Muscle layer of colon (tissue), 2 donors: Measurements from ENCODE around the gene AGBL1.

ENCODE experiments used
- H3K27ac ChIP-seq: one replicate; pipeline ENCODE4 v1.7.0; 2013; ENCODE audit warnings: low read depth, mild to moderate bottlenecking, low read length, moderate library complexity
- H3K27me3 ChIP-seq, 2 donors: one replicate each; pipeline ENCODE4 v1.7.0; 2013; ENCODE audit warnings: low read length in 2 of 2, mild to moderate bottlenecking in 2 of 2; ENCODE audit not compliant: insufficient read depth in 2 of 2, control insufficient read depth in 1 of 2
- H3K36me3 ChIP-seq: one replicate; pipeline ENCODE4 v1.7.0; 2013; ENCODE audit warnings: mild to moderate bottlenecking, low read length; ENCODE audit not compliant: insufficient read depth
- H3K4me1 ChIP-seq: one replicate; pipeline ENCODE4 v1.7.0; 2013; ENCODE audit warnings: mild to moderate bottlenecking, low read length; ENCODE audit not compliant: insufficient read depth
- H3K4me3 ChIP-seq, 2 donors: one replicate each; pipeline ENCODE4 v1.7.0; 2013; ENCODE audit warnings: low read length in 2 of 2, low read depth in 1 of 2, mild to moderate bottlenecking in 1 of 2, moderate library complexity in 1 of 2
- H3K9ac ChIP-seq: one replicate; pipeline ENCODE4 v1.7.0; 2013; ENCODE audit warnings: low read length
- H3K9me3 ChIP-seq: one replicate; pipeline ENCODE4 v1.7.0; 2013; ENCODE audit warnings: mild to moderate bottlenecking, low read length
- donor health status: abdominal sarcoma.
- donor health status: Adenocarcinoma of cecum.

The AGBL1 gene

DNA sequence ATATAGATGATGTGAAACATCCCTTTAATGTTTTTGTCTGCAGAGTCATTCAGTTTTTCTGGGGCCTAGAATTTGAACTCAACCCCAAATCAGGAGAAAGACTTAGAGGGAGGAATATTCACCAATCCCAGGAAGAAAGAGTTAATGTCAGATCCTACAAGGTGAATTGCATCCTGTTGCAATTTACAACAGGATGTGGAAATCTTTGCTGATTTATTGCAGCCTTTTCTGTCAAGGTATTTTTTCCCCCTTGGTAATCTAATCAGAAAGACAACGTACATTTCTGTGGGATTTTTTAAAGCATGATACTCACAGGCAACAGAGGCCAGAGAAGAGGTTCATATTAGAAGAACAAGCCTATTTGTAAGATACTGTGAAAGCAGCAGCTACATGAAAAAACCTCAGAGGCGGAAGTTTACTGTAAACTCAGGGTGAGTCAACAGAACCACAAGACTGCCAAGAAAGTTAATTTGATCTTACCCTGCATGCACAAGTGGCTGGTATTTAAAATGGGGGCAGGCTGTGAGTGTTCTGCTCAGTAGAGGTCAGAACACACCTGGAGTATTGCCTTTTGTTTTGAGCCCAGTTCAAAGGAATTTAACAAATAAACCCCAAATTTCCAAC is 531.9 kb downstream of the AGBL1 start:
- H3K4me3 ChIP-seq: no peak overlapping the region
- no peak overlapping the region for H3K9ac ChIP-seq
- no peaks in the 10 kb centered on the region for H3K27me3 ChIP-seq
- no peaks in the 10 kb centered on the region for H3K9me3 ChIP-seq
- H3K4me1 ChIP-seq: no peaks in the 10 kb centered on the region
- H3K27ac ChIP-seq: no peak overlapping the region
- H3K36me3 ChIP-seq: no peaks in the 10 kb centered on the region

- H3K27ac ChIP-seq: no peak overlapping the region
Measured at GRCh38 chr15:86615411-86615810, 535.7 kb downstream of the AGBL1 start.

DNA sequence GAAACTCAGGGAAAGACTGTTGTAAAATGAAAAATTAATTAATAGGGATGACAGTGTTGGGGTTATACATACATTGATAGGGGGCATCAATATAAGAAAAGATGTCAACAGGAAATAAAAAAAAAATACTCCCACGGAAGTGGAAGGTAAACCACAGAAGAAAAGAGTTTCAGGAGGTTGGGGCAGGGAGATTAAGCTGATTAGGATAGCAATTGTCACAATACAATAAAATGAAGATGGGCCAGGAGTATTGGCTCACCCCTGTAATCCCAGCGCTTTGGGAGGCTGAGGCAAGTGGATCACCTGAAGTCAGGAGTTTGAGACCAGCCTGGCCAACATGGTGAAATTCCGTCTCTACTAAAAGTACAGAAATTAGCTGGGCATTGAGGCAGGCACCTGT is 536.1 kb downstream of the AGBL1 start:
- H3K4me1 ChIP-seq: no peaks in the 10 kb centered on the region

More at GRCh38 chr15:86615411-86615810, 535.7 kb downstream of the AGBL1 start:
- H3K9me3 ChIP-seq: no peaks in the 10 kb centered on the region
- H3K9ac ChIP-seq: no peak overlapping the region
- H3K4me1 ChIP-seq: no peaks in the 10 kb centered on the region
- H3K4me3 ChIP-seq: no peak overlapping the region
- no peaks in the 10 kb centered on the region for H3K27me3 ChIP-seq
- H3K36me3 ChIP-seq: no peaks in the 10 kb centered on the region

GRCh38 chr15:86616771-86617170 is 537.1 kb downstream of the AGBL1 start:
- Histone ChIP-seq H3K9me3 (no peaks in the 10 kb centered on the region), H3K27ac (no peak overlapping the region), H3K27me3 (no peaks in the 10 kb centered on the region), H3K4me1 (no peaks in the 10 kb centered on the region), H3K9ac (no peak overlapping the region), H3K36me3 (no peaks in the 10 kb centered on the region), H3K4me3 (no peak overlapping the region)

More for the DNA sequence above, 536.1 kb downstream of the AGBL1 start:
- H3K36me3 ChIP-seq: no peaks in the 10 kb centered on the region
- H3K27ac ChIP-seq: no peak overlapping the region
- no peaks in the 10 kb centered on the region for H3K9me3 ChIP-seq
- H3K27me3 ChIP-seq: no peaks in the 10 kb centered on the region
- no peak overlapping the region for H3K4me3 ChIP-seq
- no peak overlapping the region for H3K9ac ChIP-seq

- Histone ChIP-seq H3K9ac (no peak overlapping the region), H3K4me3 (no peak overlapping the region), H3K9me3 (no peaks in the 10 kb centered on the region), H3K27me3 (no peaks in the 10 kb centered on the region), H3K36me3 (no peaks in the 10 kb centered on the region), H3K27ac (no peak overlapping the region), H3K4me1 (no peaks in the 10 kb centered on the region)
Measured at GRCh38 chr15:86620157-86620556, 540.5 kb downstream of the AGBL1 start.

DNA sequence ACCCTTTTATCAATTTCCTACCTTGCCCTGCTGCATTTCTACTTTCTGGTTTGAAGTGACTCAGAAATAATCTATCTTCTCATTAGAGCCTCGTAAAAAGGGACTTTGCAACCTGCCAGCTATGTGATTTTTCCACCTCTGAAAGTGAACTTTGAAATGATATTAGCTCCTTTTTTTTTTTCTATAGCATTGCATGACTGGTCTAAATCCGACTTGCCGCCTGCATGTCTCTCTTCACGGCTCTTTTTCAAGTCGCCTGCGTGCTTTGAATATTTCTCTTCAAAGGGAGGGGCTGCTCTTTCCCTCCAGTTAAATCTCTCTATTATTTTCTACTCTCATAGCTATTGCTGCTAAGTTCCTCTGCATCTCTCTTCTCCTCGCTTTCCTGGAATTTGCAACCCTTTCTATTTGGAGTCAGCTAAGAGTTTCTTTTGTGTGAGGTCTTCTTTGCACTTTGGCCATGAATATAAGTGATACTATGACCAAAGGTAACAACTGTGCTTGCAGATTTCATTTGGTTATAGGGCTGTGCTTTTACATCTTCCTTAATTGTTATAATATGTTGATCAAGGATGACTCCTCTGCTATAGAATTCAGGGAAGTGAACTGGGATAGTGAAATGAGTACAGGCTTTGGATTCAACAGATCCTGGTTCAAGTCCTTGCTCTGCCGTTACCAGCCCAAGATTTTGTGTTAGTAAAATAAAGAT is 541.1 kb downstream of the AGBL1 start:
- no peaks in the 10 kb centered on the region for H3K36me3 ChIP-seq
- H3K9ac ChIP-seq: no peak overlapping the region
- no peaks in the 10 kb centered on the region for H3K27me3 ChIP-seq
- no peak overlapping the region for H3K4me3 ChIP-seq
- H3K9me3 ChIP-seq: no peaks in the 10 kb centered on the region
- no peak overlapping the region for H3K27ac ChIP-seq
- H3K4me1 ChIP-seq: no peaks in the 10 kb centered on the region

DNA sequence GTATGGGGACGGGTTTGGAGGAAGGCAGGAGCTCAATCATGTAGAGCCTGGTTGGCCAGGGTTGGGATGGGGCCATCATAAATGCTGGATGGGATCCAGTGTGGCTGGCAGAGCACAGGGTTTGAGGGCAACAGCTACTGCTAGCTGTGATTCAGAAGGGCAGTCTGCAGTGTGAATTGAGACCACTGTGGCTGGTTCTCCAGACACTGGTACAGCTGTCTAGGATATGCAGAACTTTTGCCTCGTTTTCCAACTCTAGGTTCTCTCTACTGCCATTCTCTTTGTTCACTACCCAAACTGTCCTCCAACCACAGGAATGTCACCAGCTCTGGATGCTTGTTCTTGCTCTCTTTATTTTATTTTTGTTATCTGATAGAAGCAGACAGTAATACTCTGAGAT is 543.6 kb downstream of the AGBL1 start:
- H3K36me3 ChIP-seq: no peaks in the 10 kb centered on the region
- H3K9me3 ChIP-seq: no peaks in the 10 kb centered on the region
- no peak overlapping the region for H3K4me3 ChIP-seq
- H3K27ac ChIP-seq: no peak overlapping the region
- no peaks in the 10 kb centered on the region for H3K4me1 ChIP-seq
- no peak overlapping the region for H3K9ac ChIP-seq
- no peaks in the 10 kb centered on the region for H3K27me3 ChIP-seq

DNA sequence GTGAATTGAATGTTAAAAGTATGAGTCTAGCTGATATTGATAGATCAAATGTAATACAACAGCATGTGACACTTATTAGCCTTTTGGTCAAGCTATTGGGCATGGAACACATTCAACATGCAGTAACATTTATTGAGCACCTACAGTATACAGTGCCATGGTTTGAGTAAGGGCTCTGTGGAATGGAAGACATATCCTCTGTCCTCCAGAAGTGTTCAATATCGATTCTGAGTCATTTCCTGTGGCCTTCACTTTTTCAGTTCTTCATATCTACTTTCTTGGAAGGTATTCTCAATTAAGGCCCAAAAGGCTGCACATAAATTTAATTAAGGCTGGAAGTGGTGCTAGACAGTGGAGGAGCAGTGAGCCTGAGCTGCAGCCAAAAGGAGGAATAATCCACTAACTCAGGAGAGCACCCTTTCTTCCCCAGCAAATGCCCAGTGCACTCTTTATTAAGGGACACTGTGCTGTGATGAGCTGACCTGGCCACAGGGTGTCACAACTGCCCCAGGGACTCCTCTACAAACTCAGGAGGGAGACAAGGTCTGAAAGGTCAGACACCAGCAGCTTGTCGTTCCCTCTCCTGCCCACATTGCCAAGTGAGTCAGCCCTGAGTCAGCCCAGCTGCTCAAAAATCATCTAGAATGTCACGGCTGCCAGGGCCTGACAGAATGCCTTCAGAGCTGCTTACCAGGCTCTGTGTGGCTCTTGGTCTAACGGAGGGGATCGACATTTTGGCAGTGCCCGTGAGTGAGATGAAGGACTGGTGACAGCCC is 544.8 kb downstream of the AGBL1 start:
- no peaks in the 10 kb centered on the region for H3K36me3 ChIP-seq
- H3K27me3 ChIP-seq: no peaks in the 10 kb centered on the region
- H3K4me3 ChIP-seq: no peak overlapping the region
- H3K9me3 ChIP-seq: no peaks in the 10 kb centered on the region
- no peak overlapping the region for H3K9ac ChIP-seq
- no peaks in the 10 kb centered on the region for H3K4me1 ChIP-seq
- no peak overlapping the region for H3K27ac ChIP-seq

DNA sequence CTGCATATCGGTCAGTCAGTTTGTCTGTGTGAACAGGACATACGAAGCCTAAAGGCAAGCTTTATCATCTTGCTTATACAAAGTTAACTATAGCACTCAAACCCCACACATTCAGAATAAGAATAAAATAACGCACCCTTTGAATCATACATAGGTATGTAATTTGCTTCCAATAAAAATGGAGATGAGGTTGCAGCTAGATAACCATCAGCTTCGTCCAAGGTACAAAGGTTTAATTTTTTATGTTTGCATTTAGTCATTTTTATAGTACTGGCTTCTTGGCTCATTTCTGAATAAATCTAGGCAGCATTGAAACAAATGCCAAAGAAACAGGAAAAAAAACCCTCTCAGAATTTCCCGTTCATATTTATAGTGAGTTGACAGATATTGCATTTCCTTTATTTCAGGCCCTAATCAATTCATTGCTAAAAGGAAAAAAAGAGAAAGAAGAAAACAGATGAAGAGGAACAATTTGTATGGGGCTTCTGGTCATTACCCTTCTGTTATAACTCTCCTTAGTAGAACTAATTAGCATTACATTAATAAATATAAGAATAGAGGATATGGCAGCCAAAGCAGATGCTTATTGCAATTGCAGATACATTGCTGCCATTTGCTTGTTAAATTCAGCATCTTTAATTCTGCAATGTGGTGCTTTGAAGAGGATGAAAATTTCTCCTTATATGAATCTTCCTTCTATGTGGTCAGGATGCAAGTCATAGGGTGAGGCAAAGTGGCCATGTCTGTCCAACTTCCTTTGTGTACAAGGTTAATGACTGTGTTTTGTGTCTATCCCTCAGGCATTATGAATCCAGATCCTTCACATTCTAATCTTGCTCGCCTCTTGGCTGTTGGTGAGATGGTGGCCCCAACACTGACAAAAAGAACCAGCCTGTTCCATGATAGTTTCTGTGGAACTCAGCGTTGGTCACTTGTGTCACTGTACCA is 550.0 kb downstream of the AGBL1 start:
- no peaks in the 10 kb centered on the region for H3K36me3 ChIP-seq
- H3K4me3 ChIP-seq: no peak overlapping the region
- no peaks in the 10 kb centered on the region for H3K4me1 ChIP-seq
- H3K27me3 ChIP-seq: no peaks in the 10 kb centered on the region
- no peaks in the 10 kb centered on the region for H3K9me3 ChIP-seq
- H3K9ac ChIP-seq: no peak overlapping the region
- no peak overlapping the region for H3K27ac ChIP-seq

DNA sequence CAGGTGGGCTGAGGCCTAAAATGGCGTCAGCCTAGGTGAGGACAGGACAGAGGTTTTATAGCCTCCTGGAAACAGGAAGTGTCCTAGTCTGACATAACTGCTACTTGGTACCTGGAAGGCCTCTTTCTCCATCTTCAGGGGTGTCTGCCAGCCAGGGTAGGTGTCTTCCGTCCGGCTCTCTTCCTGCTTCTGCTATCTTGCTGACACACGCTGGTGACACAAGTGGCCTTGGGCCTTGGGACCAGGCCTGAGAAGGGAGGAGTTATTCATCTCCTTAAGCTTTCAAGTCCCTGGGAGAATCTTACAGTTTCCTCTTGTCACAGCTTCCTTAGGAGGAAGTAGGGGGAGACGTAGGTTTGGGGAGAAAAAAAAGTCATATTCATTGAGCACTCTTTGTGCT is 551.3 kb downstream of the AGBL1 start:
- Histone ChIP-seq H3K9me3 (no peaks in the 10 kb centered on the region), H3K36me3 (no peaks in the 10 kb centered on the region), H3K4me1 (no peaks in the 10 kb centered on the region), H3K4me3 (no peak overlapping the region), H3K27me3 (no peaks in the 10 kb centered on the region), H3K27ac (no peak overlapping the region), H3K9ac (no peak overlapping the region)

GRCh38 chr15:86634146-86634545 is 554.5 kb downstream of the AGBL1 start:
- Histone ChIP-seq H3K4me1 (no peaks in the 10 kb centered on the region), H3K9ac (no peak overlapping the region), H3K4me3 (no peak overlapping the region), H3K27me3 (no peaks in the 10 kb centered on the region), H3K36me3 (no peaks in the 10 kb centered on the region), H3K9me3 (no peaks in the 10 kb centered on the region), H3K27ac (no peak overlapping the region)
